Peyer's patch (tissue), 4 donors: Measurements from ENCODE around the gene SLC35G6. TPM values are rescaled to one million over a fixed set of nuclear protein-coding genes. Genes with fewer than 3 reads are reported as not detected.
"Not testable (repeated sequence)": the region's sequence is repeated elsewhere in the genome, so short reads cannot be mapped to it uniquely, and the experiment has no call there.

Source experiments
- DNase-seq, 3 donors: peaks; one replicate each; pipeline ENCODE4 v3.0.0-alpha.2; 2017 to 2019
- H3K27ac ChIP-seq, 4 donors: fragments of 200-600 bp; sonication (generic); one replicate each; pipeline ENCODE4 v1.5.1; 2016 to 2019
- H3K27me3 ChIP-seq, 2 donors: fragments of 200-600 bp; sonication (generic); one replicate each; pipeline ENCODE4 v1.5.1; 2019
- H3K36me3 ChIP-seq, 3 donors: fragments of 200-600 bp; sonication (generic); one replicate each; pipeline ENCODE4 v1.5.1; 2016 to 2019
- H3K4me1 ChIP-seq, 4 donors: fragments of 200-600 bp; sonication (generic); one replicate each; pipeline ENCODE4 v1.5.1; 2016 to 2019
- H3K4me3 ChIP-seq, 4 donors: fragments of 200-600 bp; sonication (generic); 1 replicate in 3 of 4; 2 replicates in 1 of 4; pipeline ENCODE4 v1.5.1; 2016 to 2019; ENCODE audit warnings: mild to moderate bottlenecking in 1 of 4
- H3K9me3 ChIP-seq, 4 donors: fragments of 200-600 bp; sonication (generic); one replicate each; pipeline ENCODE4 v1.5.1; 2016 to 2019; ENCODE audit warnings: mild to moderate bottlenecking in 1 of 4
- CTCF ChIP-seq, 6 experiments: fragments of 450-650 bp in 4 of 6; fragments of 200-600 bp in 2 of 6; sonication (generic) in 1 of 6; IDR thresholded peaks; one replicate each; pipeline ENCODE4 v1.5.1; 2017 to 2019; ENCODE audit warnings: antibody characterized with exemption in 6 of 6, mild to moderate bottlenecking in 3 of 6, moderate library complexity in 1 of 6
- POLR2A ChIP-seq, 2 donors: fragments of 450-650 bp; IDR thresholded peaks; one replicate each; pipeline ENCODE4 v1.5.1; 2017; ENCODE audit warnings: antibody characterized with exemption in 2 of 2, mild to moderate bottlenecking in 2 of 2, moderate library complexity in 2 of 2
- total RNA-seq, 4 donors: library from RNA; depleted of rRNA; stranded (reverse); fragments of >200 nt; gene quantifications; one replicate each; pipeline ENCODE4 v1.1.0, GENCODE V29; 2016

The SLC35G6 gene
- total RNA-seq = not detected

GRCh38 chr17:7481275-7481674 lies at the start of gene SLC35G6:
TSS of gene SLC35G6 (plus strand) at chr17:7481446. CDS start at chr17:7481517, 71 bp downstream.
- not testable (repeated sequence) for H3K27me3 ChIP-seq, H3K36me3 ChIP-seq, DNase-seq, H3K9me3 ChIP-seq
- H3K4me1 ChIP-seq = peaks cover 4 to 50% (median 13%) of the 10 kb centered on the region in 4 donors
- H3K27ac ChIP-seq = peak within 1 kb of the TSS; percentile 98 to 100 (median 99)
- peak within 1 kb of the TSS in 1 of 4 donors; percentile 93 for H3K4me3 ChIP-seq

- Histone ChIP-seq H3K4me3 (no peak overlapping the region), H3K27ac (no peak overlapping the region), H3K36me3 (no peaks in the 10 kb centered on the region), H3K27me3 (no peaks in the 10 kb centered on the region), H3K4me1 (peaks cover under 1 to 17% (median 10%) of the 10 kb centered on the region in 4 donors), H3K9me3 (no peaks in the 10 kb centered on the region)
- DNase-seq = no peak
- TF ChIP-seq CTCF (IDR thresholded peaks at IDR 0.05) = no peak
- TF ChIP-seq POLR2A (IDR thresholded peaks at IDR 0.05) = no peak
Observed at GRCh38 chr17:7432296-7432695, 49.0 kb upstream of the SLC35G6 start.

- peak overlapping the region; percentile 78 to 88 (median 82) for H3K27ac ChIP-seq
- peak overlapping the region; percentile 49 to 76 (median 58) for H3K4me3 ChIP-seq
- TF ChIP-seq POLR2A (IDR thresholded peaks at IDR 0.05) (no peak), CTCF (IDR thresholded peaks at IDR 0.05) (peak; percentile 9 to 51 (median 25))
- H3K4me1 ChIP-seq = peaks cover 8 to 47% (median 30%) of the 10 kb centered on the region in 4 donors
- no peaks in the 10 kb centered on the region for H3K36me3 ChIP-seq
- H3K27me3 ChIP-seq = peaks cover 0 to 19% of the 10 kb centered on the region in 2 donors
- H3K9me3 ChIP-seq = no peaks in the 10 kb centered on the region
- peak; percentile 60 to 81 (median 77) for DNase-seq
Observed at GRCh38 chr17:7435676-7436555, 45.3 kb upstream of the SLC35G6 start.

DNA sequence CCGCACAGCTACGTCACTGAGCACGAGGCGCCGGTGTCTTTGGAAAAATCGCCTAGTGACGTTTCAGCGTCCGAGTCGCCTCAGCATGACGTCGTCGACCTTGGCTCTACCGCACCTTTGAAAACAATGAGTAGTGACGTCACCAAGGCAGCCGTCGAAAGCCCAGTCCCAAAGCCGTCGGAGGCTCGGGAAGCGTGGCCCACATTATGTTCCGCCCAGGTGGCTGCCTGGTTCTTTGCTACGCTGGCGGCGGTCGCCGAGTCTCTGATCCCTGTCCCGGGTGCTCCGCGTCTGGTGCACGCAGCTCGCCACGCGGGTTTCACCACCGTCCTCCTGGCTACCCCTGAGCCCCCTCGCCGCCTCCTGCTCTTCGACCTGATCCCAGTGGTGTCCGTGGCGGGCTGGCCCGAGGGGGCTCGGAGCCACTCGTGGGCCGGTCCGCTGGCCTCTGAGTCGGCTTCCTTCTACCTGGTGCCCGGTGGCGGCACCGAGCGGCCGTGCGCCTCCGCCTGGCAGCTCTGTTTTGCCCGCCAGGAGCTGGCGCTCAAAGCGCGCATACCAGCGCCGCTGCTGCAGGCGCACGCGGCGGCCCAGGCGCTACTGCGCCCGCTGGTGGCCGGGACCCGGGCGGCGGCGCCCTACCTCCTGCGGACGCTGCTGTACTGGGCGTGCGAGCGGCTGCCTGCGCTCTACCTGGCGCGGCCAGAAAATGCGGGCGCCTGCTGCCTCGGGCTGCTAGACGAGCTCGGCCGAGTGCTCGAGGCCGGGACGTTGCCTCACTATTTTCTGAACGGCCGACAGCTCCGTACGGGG lies 44.5 kb upstream of the SLC35G6 start:
- Histone ChIP-seq H3K27me3 (peaks cover 0 to 19% of the 10 kb centered on the region in 2 donors), H3K4me3 (peak overlapping the region; percentile 49 to 76 (median 58)), H3K9me3 (no peaks in the 10 kb centered on the region), H3K27ac (peak overlapping the region; percentile 78 to 88 (median 82)), H3K36me3 (no peaks in the 10 kb centered on the region), H3K4me1 (peaks cover 8 to 48% (median 30%) of the 10 kb centered on the region in 4 donors)
- peak; percentile 65 to 90 (median 89) for DNase-seq
- TF ChIP-seq CTCF (IDR thresholded peaks at IDR 0.05) = peak; percentile 57 to 99 (median 88)
- peak; percentile 32 to 44 for TF ChIP-seq POLR2A (IDR thresholded peaks at IDR 0.05)

- Histone ChIP-seq H3K9me3 (no peaks in the 10 kb centered on the region), H3K4me3 (peak overlapping the region in 3 of 4 donors; percentile 49 to 76 (median 67)), H3K36me3 (no peaks in the 10 kb centered on the region), H3K27me3 (peaks cover 0 to 19% of the 10 kb centered on the region in 2 donors), H3K27ac (peak overlapping the region in 3 of 4 donors; percentile 78 to 88 (median 80)), H3K4me1 (peaks cover 8 to 48% (median 30%) of the 10 kb centered on the region in 4 donors)
- no peak for TF ChIP-seq POLR2A (IDR thresholded peaks at IDR 0.05)
- no peak for TF ChIP-seq CTCF (IDR thresholded peaks at IDR 0.05)
- no peak for DNase-seq
Observed at GRCh38 chr17:7437369-7437863, 43.8 kb upstream of the SLC35G6 start.
